OCI-LY7 (cell line): ENCODE measurements around the gene SCCPDH.

ENCODE experiments used
- CTCF ChIP-seq: fragments of 200-600 bp; sonication (generic); conservative IDR thresholded peaks from 2 replicates; pipeline ENCODE4 v1.5.1; 2014; ENCODE audit warnings: mild to moderate bottlenecking, antibody characterized with exemption, low read length, moderate library complexity, mixed read lengths
- EZH2phosphoT487 ChIP-seq: fragments of 200-600 bp; sonication (generic); IDR thresholded peaks from 2 replicates; pipeline ENCODE4 v1.6.1; 2018; ENCODE audit warnings: low read depth, borderline replicate concordance, mild to moderate bottlenecking, mixed run types, antibody characterized with exemption, low read length, moderate library complexity, mixed read lengths

- TF ChIP-seq CTCF (no peak), EZH2phosphoT487 (no peak)
Observed at GRCh38 chr1:246787781-246788513, 63.7 kb downstream of the SCCPDH start.
